Panc1 (cell line): ENCODE measurements around the gene CGGBP1. TPM values are rescaled to one million over a fixed set of nuclear protein-coding genes. Genes with fewer than 3 reads are reported as not detected.

Experiments
- ATAC-seq: fragments of 200-7000 bp; cut with Tn5 transposase; 2 replicates; pipeline ENCODE4 v1.9.1; 2020; ENCODE audit warnings: mild to moderate bottlenecking, moderate library complexity
- BruUV-seq: library from RNA; stranded (reverse); fragments of 400-500 nt; replicated peaks from 2 replicates; lab custom pipeline; 2021; lab: Mats Ljungman, UMichigan
- CTCF ChIA-PET: fragments of 300-600 bp; sonication (Branson Sonifier 250); formaldehyde crosslinking; loops from one replicate; lab custom pipeline; 2022; ENCODE audit warnings: antibody characterized with exemption; lab: Charles Lee
- POLR2A ChIA-PET: fragments of 300-600 bp; sonication (Branson Sonifier 250); formaldehyde crosslinking; loops from one replicate; lab custom pipeline; 2022; ENCODE audit warnings: antibody characterized with exemption; lab: Charles Lee
- DNase-seq: peaks from one replicate; pipeline ENCODE4 v3.0.0-alpha.2; 2010; ENCODE audit warnings: low read depth, low spot score
- H3K27ac ChIP-seq: 2 replicates; pipeline ENCODE4 v1.5.1; 2011; ENCODE audit warnings: mild to moderate bottlenecking, low read length, inconsistent platforms
- H3K27me3 ChIP-seq: fragments of 200-500 bp; sonication (Bioruptor generic); 2 replicates; pipeline ENCODE4 v1.6.0; 2014; ENCODE audit warnings: low read length, inconsistent platforms; ENCODE audit not compliant: control insufficient read depth, insufficient read depth
- H3K36me3 ChIP-seq: fragments of 200-500 bp; sonication (Bioruptor generic); 2 replicates; pipeline ENCODE4 v1.5.1; 2014; ENCODE audit warnings: inconsistent platforms, mild to moderate bottlenecking, low read length, moderate library complexity; ENCODE audit not compliant: control insufficient read depth, insufficient read depth
- H3K4me1 ChIP-seq: 2 replicates; pipeline ENCODE4 v1.5.1; 2011; ENCODE audit warnings: inconsistent platforms, mild to moderate bottlenecking, low read length, moderate library complexity; ENCODE audit not compliant: control insufficient read depth, insufficient read depth
- H3K4me3 ChIP-seq, 2 experiments: 2 replicates each; pipeline ENCODE4 v1.5.1; 2011 to 2012; ENCODE audit warnings: low read depth in 2 of 2, low read length in 2 of 2, mild to moderate bottlenecking in 2 of 2, inconsistent platforms in 1 of 2, moderate library complexity in 1 of 2
- H3K9me3 ChIP-seq: fragments of 200-500 bp; sonication (Bioruptor generic); 2 replicates; pipeline ENCODE4 v1.5.1; 2014; ENCODE audit warnings: low read depth, mild to moderate bottlenecking, inconsistent platforms, low read length, moderate library complexity; ENCODE audit not compliant: control insufficient read depth, insufficient read depth
- CTCF ChIP-seq: fragments of 450-650 bp; IDR thresholded peaks from 2 replicates; pipeline ENCODE4 v1.5.1; 2017; ENCODE audit warnings: mild to moderate bottlenecking
- POLR2AphosphoS5 ChIP-seq: IDR thresholded peaks from 2 replicates; pipeline ENCODE4 v1.6.1; 2012; ENCODE audit warnings: mild to moderate bottlenecking, low read depth, low read length, moderate library complexity
- REST ChIP-seq, 2 experiments: IDR thresholded peaks; 2 replicates each; pipeline ENCODE4 v1.6.1; 2011 to 2012; ENCODE audit warnings: low read depth in 2 of 2, control low read depth in 1 of 2, low read length in 1 of 2, mild to moderate bottlenecking in 1 of 2, moderate library complexity in 1 of 2; ENCODE audit not compliant: insufficient read depth in 1 of 2
- SIN3A ChIP-seq: IDR thresholded peaks from 2 replicates; pipeline ENCODE4 v1.6.1; 2012; ENCODE audit warnings: low read depth, mild to moderate bottlenecking, low read length, moderate library complexity, borderline replicate concordance; ENCODE audit not compliant: insufficient read depth
- TCF7L2 ChIP-seq: IDR thresholded peaks from 2 replicates; pipeline ENCODE4 v1.6.1; 2011; ENCODE audit warnings: mild to moderate bottlenecking, low read depth, low read length, inconsistent platforms
- in situ Hi-C: cut with HindIII; loops from 2 replicates; pipeline ENCODE4 v1.10.0; 2016; ENCODE audit warnings: low sequenced_read_pairs, low pct_unique_long_range_greater_than_20kb
- intact Hi-C: fragments of 100-400 bp; cut with micrococcal nuclease; formaldehyde crosslinking; loops from one replicate; pipeline ENCODE4 v1.10.0; 2022; ENCODE audit not compliant: unreplicated experiment
- total RNA-seq: library from RNA; stranded (reverse); gene quantifications from one replicate; pipeline ENCODE4 v1.2.1, GENCODE V29; 2021; ENCODE audit not compliant: unreplicated experiment

Gene CGGBP1
- total RNA-seq, 1 experiment from 2014 or later: 47.2 TPM

- no TSS peak for BruUV-seq
- in situ Hi-C loops: no loop called here
- Histone ChIP-seq H3K4me3 (no peak overlapping the region), H3K9me3 (no peaks in the 10 kb centered on the region), H3K4me1 (no peaks in the 10 kb centered on the region), H3K36me3 (no peaks in the 10 kb centered on the region), H3K27ac (no peak overlapping the region), H3K27me3 (no peaks in the 10 kb centered on the region)
- CTCF ChIA-PET: no interaction called here
- ATAC-seq (no peak), DNase-seq (no peak)
- no peak for TF ChIP-seq TCF7L2
- no peak for TF ChIP-seq POLR2AphosphoS5
- no peak for TF ChIP-seq REST (IDR thresholded peaks at IDR 0.05; ENCODE audit: insufficient read depth in 1 of 2, low read depth in 2 of 2, low read length in 1 of 2)
- TF ChIP-seq CTCF: no peak
- POLR2A ChIA-PET: no interaction called here
- intact Hi-C loops: no loop called here
Measured at GRCh38 chr3:88028876-88029275, 29.9 kb downstream of the CGGBP1 start.

- H3K4me3 ChIP-seq: no peak overlapping the region
- CTCF ChIA-PET: no interaction called here
- ATAC-seq: no peak
Measured at GRCh38 chr3:88025001-88025552, 33.7 kb downstream of the CGGBP1 start.

More at GRCh38 chr3:88025001-88025552, 33.7 kb downstream of the CGGBP1 start:
- H3K27ac ChIP-seq: no peak overlapping the region
- intact Hi-C loops: no loop called here
- POLR2A ChIA-PET: interaction anchor here (0.6 kb wide), 1 partner anchor 153 kb away, joined by 3 read pairs; no protein-coding TSS in a partner anchor
- in situ Hi-C loops: no loop called here
- H3K9me3 ChIP-seq: no peaks in the 10 kb centered on the region
- no TSS peak for BruUV-seq
- H3K36me3 ChIP-seq: no peaks in the 10 kb centered on the region
- TF ChIP-seq POLR2AphosphoS5: no peak
- no peak for TF ChIP-seq REST (IDR thresholded peaks at IDR 0.05; ENCODE audit: insufficient read depth in 1 of 2, low read depth in 2 of 2, low read length in 1 of 2)
- no peak for TF ChIP-seq CTCF
- no peak for TF ChIP-seq TCF7L2
- no peak for TF ChIP-seq SIN3A
- H3K27me3 ChIP-seq: no peaks in the 10 kb centered on the region
- DNase-seq: no peak
- no peaks in the 10 kb centered on the region for H3K4me1 ChIP-seq
